GM19193 (cell line): ENCODE measurements around the gene WNT7A.

Experiments used
- POLR2A ChIP-seq: IDR thresholded peaks from 4 replicates; pipeline ENCODE4 v1.6.1; 2011; ENCODE audit not compliant: insufficient read depth, insufficient read length; ENCODE audit errors: extremely low read depth

Gene WNT7A

DNA sequence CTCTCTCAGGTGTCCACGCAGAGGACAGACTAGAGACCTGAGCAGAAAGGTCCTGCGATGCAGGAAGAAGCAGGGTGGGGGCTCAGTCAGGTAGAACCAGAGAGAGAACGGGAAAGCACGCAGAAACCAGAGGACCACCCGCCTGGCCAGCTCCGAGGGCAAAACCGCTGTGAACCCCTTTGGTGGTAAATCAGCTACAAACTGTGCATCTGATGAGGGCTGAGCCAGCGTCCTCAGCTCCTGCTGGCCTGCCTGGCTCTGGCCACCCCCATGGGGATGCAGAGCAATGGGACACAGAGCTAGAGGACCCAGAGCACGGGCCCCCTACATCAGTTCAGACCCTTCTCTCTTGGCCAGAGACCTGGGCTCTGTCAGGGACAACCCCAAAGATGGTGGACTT lies 44.6 kb downstream of the WNT7A start:
- no peak for TF ChIP-seq POLR2A

DNA sequence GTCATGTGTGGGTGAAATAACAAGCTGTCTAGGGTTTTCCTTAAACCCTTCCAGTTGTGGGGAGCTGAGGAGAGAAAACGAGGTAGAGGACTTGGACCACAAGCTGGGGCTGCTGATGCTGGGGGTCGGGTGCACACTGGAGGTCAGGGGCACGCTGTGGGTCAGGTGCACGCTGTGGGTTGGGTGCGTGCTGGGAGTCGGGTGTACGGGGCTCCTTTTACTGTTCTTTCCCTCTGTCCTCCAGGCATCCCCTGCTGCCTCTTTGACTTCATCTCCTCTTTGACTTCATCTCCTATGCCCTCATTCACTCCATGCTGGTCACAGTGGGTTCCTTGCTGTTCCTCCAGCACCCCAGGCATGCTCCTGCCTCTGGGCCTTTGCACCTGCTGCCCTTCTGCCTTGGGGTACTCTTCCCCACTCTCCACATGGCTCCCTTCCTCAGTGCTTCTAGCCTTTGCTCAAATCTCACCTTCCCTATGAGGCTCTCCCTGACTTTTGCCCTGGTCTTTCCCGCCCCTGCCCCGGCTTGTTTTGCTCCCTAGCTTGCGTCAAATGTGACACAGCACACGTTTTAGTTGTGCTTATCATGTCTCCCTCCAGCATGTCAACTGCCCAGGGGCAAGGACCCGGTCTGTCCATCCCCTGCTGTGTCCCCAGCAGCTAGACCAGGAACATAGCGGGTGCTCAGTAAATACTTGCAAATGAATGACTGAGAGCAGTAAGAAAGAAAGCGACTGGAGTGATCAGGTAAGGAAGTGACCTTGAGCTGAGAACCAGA lies 45.4 kb downstream of the WNT7A start:
- no peak for TF ChIP-seq POLR2A

GRCh38 chr3:13833506-13834257 lies 46.2 kb downstream of the WNT7A start:
- TF ChIP-seq POLR2A = no peak

GRCh38 chr3:13832130-13832529 lies 47.7 kb downstream of the WNT7A start:
- no peak for TF ChIP-seq POLR2A

GRCh38 chr3:13831386-13831996 lies 48.4 kb downstream of the WNT7A start:
- TF ChIP-seq POLR2A = no peak

- no peak for TF ChIP-seq POLR2A
Measured at GRCh38 chr3:13829311-13829710, 50.6 kb downstream of the WNT7A start.

GRCh38 chr3:13828501-13829265 lies 51.2 kb downstream of the WNT7A start:
- TF ChIP-seq POLR2A = no peak

DNA sequence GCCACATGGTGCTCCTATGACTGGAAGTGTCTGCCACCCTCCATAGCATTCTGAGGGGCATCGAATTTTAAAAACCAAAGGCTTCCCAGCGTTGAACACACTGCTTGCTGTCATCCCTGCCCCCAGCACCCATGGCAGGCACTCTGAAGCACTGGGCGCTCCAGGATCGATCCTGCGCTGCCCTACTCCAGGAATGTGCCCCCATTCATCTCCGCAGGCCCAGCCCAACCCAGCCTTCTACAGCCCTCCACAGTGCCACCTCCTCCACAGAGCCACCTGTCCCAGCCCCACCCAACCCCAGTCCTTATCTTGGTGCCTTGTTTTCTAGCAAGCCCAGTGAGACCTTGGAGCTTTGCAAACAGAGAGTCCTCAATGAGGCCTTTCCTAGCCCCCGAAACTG lies 52.2 kb downstream of the WNT7A start:
- TF ChIP-seq POLR2A = no peak

- no peak for TF ChIP-seq POLR2A
Measured at GRCh38 chr3:13827256-13827655, 52.6 kb downstream of the WNT7A start.

DNA sequence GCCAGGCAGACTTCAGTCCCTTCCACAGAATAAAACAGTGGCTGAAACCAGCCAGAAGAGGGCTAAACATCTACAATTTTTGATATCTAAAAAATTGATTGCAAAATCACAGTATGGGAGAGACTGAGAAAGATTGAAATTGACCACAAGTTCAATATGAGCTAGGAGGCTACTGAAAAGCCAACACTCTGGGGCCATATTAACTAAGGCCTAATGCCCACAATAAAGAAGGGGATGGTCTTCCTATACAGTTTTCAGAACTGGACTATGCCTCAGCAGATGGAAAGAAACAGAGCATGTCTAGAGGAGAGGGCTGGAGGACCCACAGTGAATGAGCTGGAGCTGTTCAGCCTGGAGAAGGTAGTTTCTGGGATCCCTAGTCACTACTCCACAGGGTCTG lies 53.2 kb downstream of the WNT7A start:
- TF ChIP-seq POLR2A = no peak

- TF ChIP-seq POLR2A = no peak
Measured at GRCh38 chr3:13825821-13826220, 54.0 kb downstream of the WNT7A start.

- TF ChIP-seq POLR2A = no peak
Measured at GRCh38 chr3:13825311-13825579, 54.6 kb downstream of the WNT7A start.

DNA sequence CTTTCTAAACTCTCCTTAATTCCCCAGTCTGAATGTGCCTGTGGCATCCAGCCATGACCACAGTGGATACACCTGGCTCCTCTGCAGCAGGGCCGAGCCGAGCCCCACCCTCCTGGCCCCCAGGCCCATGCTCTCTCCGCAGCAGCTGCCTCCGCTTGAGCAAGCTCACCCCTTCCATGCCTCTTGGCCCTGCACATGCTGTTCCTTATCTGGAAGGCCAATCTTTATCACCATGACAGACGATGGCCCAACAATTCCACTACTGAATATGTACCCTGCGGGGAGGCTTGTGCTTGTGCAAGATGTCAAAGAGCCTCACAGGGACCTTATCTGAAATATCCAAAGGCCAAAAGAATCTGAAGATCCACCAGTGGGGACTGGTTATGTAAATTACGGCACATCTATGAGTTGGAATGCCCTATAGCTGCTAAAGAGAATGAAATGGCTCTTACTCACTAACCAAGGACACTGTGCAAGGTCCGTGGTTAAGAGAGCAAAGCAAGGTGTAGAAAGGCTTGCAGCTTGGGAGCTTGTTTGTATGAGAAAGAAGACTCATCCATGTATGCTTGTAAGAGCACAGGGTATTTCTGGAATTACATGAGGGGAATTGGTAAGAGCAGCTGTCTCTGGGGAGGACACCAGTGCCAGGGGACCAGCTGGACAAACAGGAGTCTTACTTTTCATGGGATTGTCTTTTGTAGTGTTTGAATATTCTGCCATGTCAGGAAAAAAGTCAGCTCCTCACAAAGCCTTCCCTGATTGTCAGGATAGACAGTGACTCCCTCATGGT lies 55.2 kb downstream of the WNT7A start:
- no peak for TF ChIP-seq POLR2A

- TF ChIP-seq POLR2A = no peak
Measured at GRCh38 chr3:13823692-13824091, 56.2 kb downstream of the WNT7A start.

GRCh38 chr3:13822871-13823585 lies 56.8 kb downstream of the WNT7A start:
- TF ChIP-seq POLR2A = no peak

DNA sequence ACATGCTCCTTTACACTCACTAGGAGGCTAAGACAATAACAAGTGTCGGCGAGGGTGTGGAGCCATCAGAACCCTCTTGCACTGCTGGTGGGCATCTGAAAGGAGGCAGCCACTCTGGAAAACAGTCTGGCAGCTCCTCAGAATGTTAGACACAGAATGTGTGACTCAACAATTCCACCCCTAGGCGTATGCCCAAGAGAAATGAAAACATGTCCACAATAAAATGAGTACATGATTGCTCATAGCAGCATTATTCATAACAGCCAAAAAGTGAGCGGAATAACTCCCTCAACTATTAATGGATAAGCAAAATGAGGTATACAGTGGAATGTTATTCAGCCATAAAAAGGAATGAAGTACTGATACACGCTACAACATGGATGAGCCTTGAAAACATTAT lies 57.8 kb downstream of the WNT7A start:
- TF ChIP-seq POLR2A = no peak
